H1 (cell line): ENCODE data around the gene MBNL1. TPM values are rescaled to one million over a fixed set of nuclear protein-coding genes. Genes with fewer than 3 reads are reported as not detected.

Source experiments
- CTCF ChIA-PET: fragments of 300-600 bp; sonication (Branson Sonifier 250); formaldehyde crosslinking; loops from one replicate; lab custom pipeline; 2021; ENCODE audit not compliant: partially characterized antibody; lab: Charles Lee
- POLR2A ChIA-PET: fragments of 300-600 bp; sonication (Branson Sonifier 250); formaldehyde crosslinking; loops from one replicate; lab custom pipeline; 2021; ENCODE audit warnings: inconsistent platforms; ENCODE audit not compliant: partially characterized antibody; lab: Charles Lee
- DNase-seq, 2 experiments: peaks; one replicate each; pipeline versions ENCODE4 v3.0.0 to v3.0.0-alpha.2; 2010 to 2022; ENCODE audit warnings: low spot score in 2 of 2, low read depth in 1 of 2, mixed read lengths in 1 of 2
- FAIRE-seq: peaks from 2 replicates; lab custom pipeline; 2011; peaks lifted over from hg19 to GRCh38; lab: Jason Lieb, UNC
- H2AFZ ChIP-seq: 2 replicates; pipeline ENCODE4 v1.8.1; 2012; ENCODE audit warnings: low read length, inconsistent platforms
- H2AK5ac ChIP-seq: 2 replicates; pipeline ENCODE4 v1.6.1; 2013; ENCODE audit warnings: low read depth, low read length
- H2BK120ac ChIP-seq: replicated peaks from 2 replicates; pipeline ENCODE3; 2013; ENCODE audit warnings: low read depth, low read length, inconsistent platforms
- H2BK12ac ChIP-seq: 2 replicates; pipeline ENCODE4 v1.6.1; 2013; ENCODE audit warnings: low read depth, low read length
- H2BK15ac ChIP-seq: 2 replicates; pipeline ENCODE4 v1.6.1; 2013; ENCODE audit warnings: low read length
- H2BK20ac ChIP-seq: 2 replicates; pipeline ENCODE4 v1.6.1; 2013; ENCODE audit warnings: low read length
- H2BK5ac ChIP-seq: 2 replicates; pipeline ENCODE4 v1.6.1; 2013; ENCODE audit warnings: low read depth, low read length
- H3K14ac ChIP-seq: 2 replicates; pipeline ENCODE4 v1.6.1; 2013; ENCODE audit warnings: inconsistent platforms; ENCODE audit not compliant: insufficient read length
- H3K18ac ChIP-seq: 2 replicates; pipeline ENCODE4 v1.6.1; 2013; ENCODE audit warnings: low read length; ENCODE audit errors: extremely low read depth
- H3K23ac ChIP-seq: 2 replicates; pipeline ENCODE4 v1.6.1; 2013; ENCODE audit warnings: inconsistent platforms; ENCODE audit not compliant: insufficient read length
- H3K23me2 ChIP-seq: 2 replicates; pipeline ENCODE4 v1.6.1; 2013; ENCODE audit warnings: low read depth, low read length
- H3K27ac ChIP-seq: 2 replicates; pipeline ENCODE4 v1.6.1; 2011; ENCODE audit warnings: low read depth, low read length, inconsistent platforms
- H3K27me3 ChIP-seq, 4 experiments: replicated peaks in 1 of 4; 1 replicate in 1 of 4; 2 replicates in 3 of 4; pipeline versions ENCODE4 v1.6.1 to v1.8.1; 2011 to 2013; ENCODE audit warnings: low read length in 3 of 4, mild to moderate bottlenecking in 3 of 4, inconsistent platforms in 2 of 4, mixed read lengths in 2 of 4, moderate library complexity in 1 of 4; ENCODE audit not compliant: control insufficient read depth in 3 of 4, insufficient read depth in 3 of 4; ENCODE audit errors: extremely low read depth in 1 of 4
- H3K36me3 ChIP-seq, 4 experiments: 2 replicates each; pipeline versions ENCODE4 v1.6.1 to v1.8.1; 2011 to 2013; ENCODE audit warnings: mild to moderate bottlenecking in 4 of 4, low read length in 3 of 4, moderate library complexity in 2 of 4, control low read depth in 1 of 4, inconsistent platforms in 1 of 4; ENCODE audit not compliant: insufficient read depth in 4 of 4, control insufficient read depth in 2 of 4
- H3K4ac ChIP-seq: replicated peaks from 2 replicates; pipeline ENCODE3; 2013; ENCODE audit warnings: low read length, low read depth, mixed read lengths, inconsistent platforms; ENCODE audit not compliant: insufficient read length
- H3K4me1 ChIP-seq, 4 experiments: replicated peaks in 1 of 4; 1 replicate in 1 of 4; 2 replicates in 3 of 4; pipeline versions ENCODE4 v1.6.1 to v1.8.1; 2011 to 2013; ENCODE audit warnings: low read length in 3 of 4, inconsistent platforms in 2 of 4, mixed read lengths in 1 of 4; ENCODE audit not compliant: insufficient read depth in 4 of 4, control insufficient read depth in 3 of 4
- H3K4me2 ChIP-seq, 2 experiments: 2 replicates each; pipeline versions ENCODE4 v1.6.1 to v1.8.1; 2011 to 2013; ENCODE audit warnings: low read depth in 2 of 2, low read length in 2 of 2, control low read depth in 1 of 2, inconsistent platforms in 1 of 2, mild to moderate bottlenecking in 1 of 2; ENCODE audit not compliant: insufficient read depth in 1 of 2
- H3K4me3 ChIP-seq, 4 experiments: fragments of 200-600, 300-600 bp in 1 of 4; sonication (generic), shearing (Covaris generic), sonication (Bioruptor Twin) in 1 of 4; 2 replicates each; pipeline versions ENCODE4 v1.5.1 to v1.8.1; 2011 to 2016; ENCODE audit warnings: low read length in 4 of 4, low read depth in 3 of 4, control low read depth in 2 of 4, inconsistent platforms in 2 of 4, mild to moderate bottlenecking in 2 of 4, mixed read lengths in 1 of 4, moderate library complexity in 1 of 4; ENCODE audit not compliant: insufficient read depth in 2 of 4; ENCODE audit errors: extremely low read depth in 1 of 4
- H3K56ac ChIP-seq: replicated peaks from 2 replicates; pipeline ENCODE3; 2013; ENCODE audit warnings: low read depth, mild to moderate bottlenecking, mixed read lengths, low read length, inconsistent platforms; ENCODE audit not compliant: insufficient read length
- H3K79me1 ChIP-seq: 2 replicates; pipeline ENCODE4 v1.6.1; 2013; ENCODE audit warnings: low read depth, low read length, control low read depth
- H3K79me2 ChIP-seq, 2 experiments: 2 replicates each; pipeline versions ENCODE4 v1.6.1 to v1.8.1; 2012 to 2013; ENCODE audit warnings: low read length in 2 of 2, mild to moderate bottlenecking in 2 of 2, inconsistent platforms in 1 of 2; ENCODE audit not compliant: insufficient read depth in 2 of 2, control insufficient read depth in 1 of 2
- H3K9ac ChIP-seq, 4 experiments: replicated peaks in 1 of 4; 1 replicate in 1 of 4; 2 replicates in 3 of 4; pipeline versions ENCODE4 v1.6.1 to v1.8.1; 2011 to 2013; ENCODE audit warnings: low read depth in 3 of 4, low read length in 3 of 4, control low read depth in 2 of 4, mild to moderate bottlenecking in 2 of 4, moderate library complexity in 2 of 4, inconsistent platforms in 1 of 4; ENCODE audit errors: extremely low read depth in 1 of 4
- H3K9me3 ChIP-seq, 2 experiments: 2 replicates each; pipeline versions ENCODE4 v1.6.1 to v1.8.1; 2012 to 2013; ENCODE audit warnings: mild to moderate bottlenecking in 2 of 2, moderate library complexity in 2 of 2, control low read depth in 1 of 2, inconsistent platforms in 1 of 2, low read depth in 1 of 2, low read length in 1 of 2, mixed read lengths in 1 of 2; ENCODE audit not compliant: insufficient read depth in 2 of 2
- H4K20me1 ChIP-seq, 2 experiments: replicated peaks in 1 of 2; 2 replicates each; pipeline versions ENCODE3 to v1.8.1; 2011 to 2013; ENCODE audit warnings: inconsistent platforms in 2 of 2, low read length in 2 of 2, mild to moderate bottlenecking in 1 of 2; ENCODE audit not compliant: insufficient read depth in 2 of 2, control insufficient read depth in 1 of 2
- H4K5ac ChIP-seq: 2 replicates; pipeline ENCODE4 v1.6.1; 2013; ENCODE audit warnings: low read length, low read depth, mixed read lengths, inconsistent platforms; ENCODE audit not compliant: insufficient read length
- H4K8ac ChIP-seq: 2 replicates; pipeline ENCODE4 v1.8.0; 2013; ENCODE audit warnings: mild to moderate bottlenecking, moderate library complexity, low read length, inconsistent platforms; ENCODE audit not compliant: insufficient read depth; ENCODE audit errors: extremely low read depth
- H4K91ac ChIP-seq: replicated peaks from 2 replicates; pipeline ENCODE3; 2013; ENCODE audit warnings: low read length, mixed read lengths, inconsistent platforms; ENCODE audit not compliant: insufficient read length
- ATF2 ChIP-seq: IDR thresholded peaks from 2 replicates; pipeline ENCODE4 v1.6.1; 2012; ENCODE audit warnings: low read length, inconsistent platforms
- BCL11A ChIP-seq, 2 experiments: IDR thresholded peaks; one replicate each; pipeline ENCODE4 v1.6.1; 2011; ENCODE audit warnings: low read depth in 2 of 2, low read length in 2 of 2, mild to moderate bottlenecking in 2 of 2
- GABPA ChIP-seq: IDR thresholded peaks from 2 replicates; pipeline ENCODE4 v1.6.1; 2011; ENCODE audit warnings: mild to moderate bottlenecking, low read length, moderate library complexity, borderline replicate concordance; ENCODE audit not compliant: insufficient read depth
- KDM5A ChIP-seq: fragments of 200-600 bp; IDR thresholded peaks from 2 replicates; pipeline ENCODE4 v1.7.1; 2012; ENCODE audit warnings: mild to moderate bottlenecking, low read length, inconsistent platforms, mixed read lengths
- ZNF274 ChIP-seq: IDR thresholded peaks from 2 replicates; pipeline ENCODE4 v1.7.0; 2012; ENCODE audit warnings: low read length, borderline replicate concordance; ENCODE audit errors: extremely low read depth
- WGBS, 2 experiments: shearing (Covaris generic) in 1 of 2; methylation state at CpG; one replicate each; pipeline versions ENCODE4 v1.1.6 to v1.1.7; 2013 to 2015; ENCODE audit warnings: low lambda C conversion rate in 2 of 2, mixed read lengths in 2 of 2, inconsistent platforms in 1 of 2, low coverage in 1 of 2, missing lambda C conversion rate in 1 of 2; ENCODE audit not compliant: insufficient replicate concordance in 2 of 2, insufficient coverage in 1 of 2, insufficient read length in 1 of 2; ENCODE audit errors: extremely low coverage in 1 of 2, missing lambda C conversion rate in 1 of 2; 5-methylcytosine and 5-hydroxymethylcytosine counted together
- polyA plus RNA-seq, 7 experiments: library from polyadenylated mRNA; depleted of rRNA in 3 of 7; stranded (reverse) in 5 of 7; unstranded in 2 of 7; fragments of >200 nt in 5 of 7; fragments of 200-250 nt in 2 of 7; gene quantifications; 1 replicate in 5 of 7; 2 replicates in 1 of 7; 4 replicates in 1 of 7; pipeline versions ENCODE4 v1.2.1 to v1.2.3, GENCODE V29; 2011 to 2013; ENCODE audit warnings: missing spikeins in 2 of 7, mixed read lengths in 2 of 7
- total RNA-seq: library from RNA; stranded (reverse); fragmentation: NEBNext Ultra II Directional; extraction: Animal tissue kit (Norgen Biotek cat#: 25700); gene quantifications from 2 replicates; pipeline ENCODE4 v1.2.1, GENCODE V29; 2021

MBNL1 gene
- total and polyA plus RNA-seq, 2 of the 8 experiments (the other 6 are each of a cell fraction or from before 2014, with no cell fraction given): 5.0 to 16.4 TPM

- no peaks in the 10 kb centered on the region for H3K36me3 ChIP-seq
- H3K27me3 ChIP-seq: no peaks in the 10 kb centered on the region
- no peak overlapping the region for H3K18ac ChIP-seq
- H3K9me3 ChIP-seq: no peaks in the 10 kb centered on the region
- no peak for FAIRE-seq
- H3K27ac ChIP-seq: no peak overlapping the region
- no peak overlapping the region for H2BK5ac ChIP-seq
- no peaks in the 10 kb centered on the region for H4K20me1 ChIP-seq
- H3K4me3 ChIP-seq: no peak overlapping the region
- no peak for TF ChIP-seq GABPA
- TF ChIP-seq KDM5A: no peak
- TF ChIP-seq BCL11A (IDR thresholded peaks at IDR 0.05; ENCODE audit: low read depth in 2 of 2, low read length in 2 of 2): no peak
- TF ChIP-seq ATF2: no peak
- no peak for TF ChIP-seq ZNF274
- TF ChIP-seq, all 59 proteins: peak for 0
- Histone ChIP-seq H2BK15ac (no peak overlapping the region), H3K14ac (no peak overlapping the region), H3K56ac (no peak overlapping the region), H3K23me2 (no peaks in the 10 kb centered on the region), H4K91ac (no peak overlapping the region), H4K8ac (no peak overlapping the region), H3K4me1 (no peaks in the 10 kb centered on the region), H2BK12ac (no peak overlapping the region), H3K79me1 (no peaks in the 10 kb centered on the region), H3K9ac (no peak overlapping the region), H2AK5ac (no peak overlapping the region), H3K4ac (no peak overlapping the region), H2AFZ (peak overlapping the region; percentile 16; the same call in 1 of the 2 replicates), H3K23ac (no peak overlapping the region), H2BK120ac (no peak overlapping the region), H4K5ac (no peak overlapping the region), H2BK20ac (no peak overlapping the region), H3K79me2 (no peaks in the 10 kb centered on the region), H3K4me2 (no peak overlapping the region)
- ChIA-PET POLR2A (no interaction called here), CTCF (interaction anchor here (0.6 kb wide), 1 partner anchor 158 kb away, joined by 3 read pairs; no protein-coding TSS in a partner anchor)
- WGBS, 2 experiments: 97% methylated on average over 2 of the region's 2 CpGs; no CpG with 5 or more reads in 1 of the 2 experiments
- no peak for DNase-seq
Observed at GRCh38 chr3:152241142-152242017, 27.3 kb upstream of the MBNL1 start.
